ENCODE measurements around the gene PPP1R15A.
"Not testable (repeated sequence)": the region's sequence is repeated elsewhere in the genome, so short reads cannot be mapped to it uniquely, and the experiment has no call there.

DNA sequence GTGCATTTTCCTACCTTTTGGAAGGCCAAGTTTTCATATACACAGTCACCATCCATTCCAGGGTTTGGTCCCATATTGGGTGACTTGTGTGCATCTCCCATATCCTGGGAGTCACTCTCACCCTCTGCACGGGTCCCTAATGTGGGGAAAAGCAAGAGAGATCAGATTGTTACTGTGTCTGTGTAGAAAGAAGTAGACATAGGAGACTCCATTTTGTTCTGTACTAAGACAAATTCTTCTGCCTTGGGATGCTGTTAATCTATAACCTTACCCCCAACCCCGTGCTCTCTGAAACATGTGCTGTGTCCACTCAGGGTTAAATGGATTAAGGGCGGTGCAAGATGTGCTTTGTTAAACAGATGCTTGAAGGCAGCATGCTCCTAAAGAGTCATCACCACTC lies 17.3 kb downstream of the PPP1R15A start:
- TF ChIP-seq CBX5 (IDR thresholded peaks at IDR 0.05; ENCODE audit: low read depth, low read length); EZH2 (IDR thresholded peaks at IDR 0.05; ENCODE audit: low read depth, low read length, severe bottlenecking); SIN3A (conservative IDR thresholded peaks at IDR 0.05 in 1 of 2, IDR thresholded peaks at IDR 0.05 in 1 of 2; ENCODE audit: low read depth in 1 of 2, low read length in 2 of 2); POLR2A (IDR thresholded peaks at IDR 0.05; ENCODE audit: control extremely low read depth in 1 of 2, low read depth in 2 of 2, low read length in 2 of 2); SP1 (IDR thresholded peaks at IDR 0.05; ENCODE audit: low read depth, low read length); POLR2AphosphoS5 (IDR thresholded peaks at IDR 0.05; ENCODE audit: low read depth, low read length); TEAD4 (IDR thresholded peaks at IDR 0.05; ENCODE audit: low read depth, low read length); JUN (IDR thresholded peaks at IDR 0.05; ENCODE audit: low read depth, low read length): not testable (repeated sequence)
- TF ChIP-seq, protein P1, sequence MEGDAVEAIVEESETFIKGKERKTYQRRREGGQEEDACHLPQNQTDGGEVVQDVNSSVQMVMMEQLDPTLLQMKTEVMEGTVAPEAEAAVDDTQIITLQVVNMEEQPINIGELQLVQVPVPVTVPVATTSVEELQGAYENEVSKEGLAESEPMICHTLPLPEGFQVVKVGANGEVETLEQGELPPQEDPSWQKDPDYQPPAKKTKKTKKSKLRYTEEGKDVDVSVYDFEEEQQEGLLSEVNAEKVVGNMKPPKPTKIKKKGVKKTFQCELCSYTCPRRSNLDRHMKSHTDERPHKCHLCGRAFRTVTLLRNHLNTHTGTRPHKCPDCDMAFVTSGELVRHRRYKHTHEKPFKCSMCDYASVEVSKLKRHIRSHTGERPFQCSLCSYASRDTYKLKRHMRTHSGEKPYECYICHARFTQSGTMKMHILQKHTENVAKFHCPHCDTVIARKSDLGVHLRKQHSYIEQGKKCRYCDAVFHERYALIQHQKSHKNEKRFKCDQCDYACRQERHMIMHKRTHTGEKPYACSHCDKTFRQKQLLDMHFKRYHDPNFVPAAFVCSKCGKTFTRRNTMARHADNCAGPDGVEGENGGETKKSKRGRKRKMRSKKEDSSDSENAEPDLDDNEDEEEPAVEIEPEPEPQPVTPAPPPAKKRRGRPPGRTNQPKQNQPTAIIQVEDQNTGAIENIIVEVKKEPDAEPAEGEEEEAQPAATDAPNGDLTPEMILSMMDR (IDR thresholded peaks at IDR 0.05; ENCODE audit: control extremely low read depth in 1 of 3, insufficient read depth in 1 of 3, low read depth in 1 of 3, low read length in 3 of 3), result not testable (repeated sequence)
- TF ChIP-seq, protein P2, sequence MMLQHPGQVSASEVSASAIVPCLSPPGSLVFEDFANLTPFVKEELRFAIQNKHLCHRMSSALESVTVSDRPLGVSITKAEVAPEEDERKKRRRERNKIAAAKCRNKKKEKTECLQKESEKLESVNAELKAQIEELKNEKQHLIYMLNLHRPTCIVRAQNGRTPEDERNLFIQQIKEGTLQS (IDR thresholded peaks at IDR 0.05; ENCODE audit: insufficient read depth, low read depth, low read length), result not testable (repeated sequence)

Measured in H1 (cell line).